Suppressor macrophage (primary cell): ENCODE results near the gene ABLIM3.
A peak's percentile ranks its signal among the peaks of the same experiment; 100 is the strongest.

Experiments
- DNase-seq, 4 experiments: peaks; one replicate each; pipeline ENCODE4 v3.0.0-alpha.2; 2020 to 2022

The ABLIM3 gene

GRCh38 chr5:149133795-149134777 is 7.2 kb upstream of the ABLIM3 start:
- peak; percentile 58 to 81 (median 70) for DNase-seq

DNA sequence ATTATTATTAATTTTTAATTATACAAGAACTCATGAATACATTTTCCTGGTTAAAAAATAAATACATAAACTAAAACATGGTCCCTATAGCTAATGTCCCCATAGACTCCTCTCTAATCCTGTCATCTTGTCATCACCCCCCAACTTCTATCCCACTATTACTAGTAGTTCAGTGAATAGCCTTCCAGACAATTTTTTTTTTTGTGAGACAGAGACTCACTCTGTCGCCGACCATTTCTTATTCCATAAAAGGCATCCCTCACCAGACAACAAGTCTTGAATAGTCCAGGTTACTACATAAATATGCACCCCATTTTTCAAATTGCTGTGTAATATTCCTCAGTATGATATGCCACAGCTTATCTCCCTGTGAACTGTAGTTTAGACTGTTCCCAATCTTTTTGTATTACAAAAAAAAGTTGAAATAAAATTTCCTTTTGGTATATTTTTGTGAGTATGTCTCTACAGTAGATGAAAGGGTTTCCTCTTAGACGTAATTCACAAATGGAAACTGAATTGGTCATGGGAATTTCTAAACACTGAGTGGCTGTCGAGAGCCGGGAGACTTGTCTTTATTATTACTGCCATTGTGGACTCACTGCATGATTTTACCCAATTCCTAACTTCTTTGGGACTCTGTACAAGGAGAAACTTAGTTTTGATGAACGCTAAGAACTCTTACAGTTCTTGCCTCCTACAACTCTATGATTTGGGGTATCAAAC is 6.4 kb upstream of the ABLIM3 start:
- DNase-seq = no peak

GRCh38 chr5:149135536-149136201 is 5.6 kb upstream of the ABLIM3 start:
- DNase-seq = peak; percentile 65 to 86 (median 76)

GRCh38 chr5:149138182-149138923 is 2.9 kb upstream of the ABLIM3 start:
- no peak for DNase-seq

DNA sequence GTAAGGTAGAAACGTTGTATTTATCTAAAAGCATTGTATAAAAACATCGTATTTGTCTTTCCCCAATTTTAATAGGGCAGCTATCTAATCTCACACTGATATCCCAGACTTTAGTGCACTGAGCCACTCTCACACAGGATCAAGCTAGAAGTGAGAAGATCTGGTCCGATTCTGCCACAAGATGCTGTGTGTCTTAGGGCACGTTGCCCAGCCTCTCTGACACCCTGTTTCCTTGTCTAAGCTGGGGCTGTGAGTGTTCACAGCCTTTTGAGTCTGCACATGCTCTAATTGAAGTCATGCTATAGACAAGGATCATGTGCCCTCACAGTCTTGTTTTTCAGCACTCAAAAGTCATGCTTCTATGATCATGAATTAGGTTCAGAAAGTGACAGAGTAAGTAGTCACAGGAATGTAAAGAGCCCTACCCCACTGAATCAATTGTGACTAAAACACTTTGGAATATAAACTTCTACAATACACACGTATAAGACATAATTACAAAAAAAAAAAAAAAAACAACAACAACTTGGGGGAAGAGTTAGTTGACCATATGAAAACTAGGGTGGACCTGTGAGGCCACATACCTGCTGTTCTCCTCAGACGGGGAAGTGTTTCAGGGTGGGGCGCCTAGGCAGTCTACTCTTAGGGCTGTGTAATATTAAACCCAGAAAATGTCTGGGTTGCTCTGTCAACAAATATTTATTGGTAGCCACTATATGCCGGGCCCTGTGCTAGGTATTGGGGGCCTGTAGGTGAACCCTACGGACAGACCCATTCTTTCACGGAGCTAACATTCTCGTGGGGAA is 893 bp upstream of the ABLIM3 start:
- no peak for DNase-seq

DNA sequence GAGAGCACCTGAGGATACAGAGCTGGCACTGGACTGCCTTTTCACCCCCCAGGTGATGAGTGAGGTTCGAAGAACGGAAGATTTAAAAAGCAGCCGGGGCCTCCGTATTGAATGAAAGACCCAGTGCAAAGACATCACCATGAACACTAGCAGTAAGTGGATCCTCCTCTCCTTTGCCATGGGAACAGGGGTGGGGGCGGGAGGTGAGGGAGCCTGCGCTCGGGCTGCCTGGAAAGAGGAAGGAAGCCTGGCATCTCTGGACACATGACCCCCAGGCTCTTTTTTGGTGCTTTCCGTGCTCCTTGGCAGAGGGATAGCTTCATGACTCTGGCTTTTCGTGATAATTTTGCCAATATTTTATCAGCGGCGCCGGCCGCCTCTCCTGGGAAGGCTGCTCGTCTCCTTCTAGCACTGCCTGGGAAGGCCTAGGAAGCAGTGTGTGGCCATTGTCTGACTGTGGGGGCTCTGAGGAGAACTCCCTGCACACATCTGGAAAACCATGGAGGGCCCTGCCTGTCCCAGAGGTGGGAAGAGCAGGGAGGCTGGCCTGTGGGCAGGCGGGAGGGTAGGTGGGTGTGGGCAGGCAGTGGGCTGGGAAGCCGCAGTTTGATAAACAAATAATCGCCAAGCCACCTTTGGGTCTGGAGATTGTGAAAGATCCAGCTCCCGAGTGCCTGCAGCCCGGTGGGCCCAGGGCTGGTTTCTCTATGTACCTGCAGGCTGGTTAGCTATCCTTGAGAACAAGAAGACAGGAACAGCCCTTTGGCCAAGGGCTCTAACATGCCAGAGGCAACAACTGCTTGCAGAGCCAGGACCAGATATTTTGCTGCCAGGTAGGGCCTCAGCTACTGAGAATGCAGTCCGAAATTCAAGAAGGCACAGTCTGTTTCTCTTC is 911 bp downstream of the ABLIM3 start:
- peak; percentile 64 to 85 (median 82) for DNase-seq

GRCh38 chr5:149143470-149143869 is 2.2 kb downstream of the ABLIM3 start:
- DNase-seq = no peak

- no peak for DNase-seq
Measured at GRCh38 chr5:149144637-149145036, 3.3 kb downstream of the ABLIM3 start.

DNA sequence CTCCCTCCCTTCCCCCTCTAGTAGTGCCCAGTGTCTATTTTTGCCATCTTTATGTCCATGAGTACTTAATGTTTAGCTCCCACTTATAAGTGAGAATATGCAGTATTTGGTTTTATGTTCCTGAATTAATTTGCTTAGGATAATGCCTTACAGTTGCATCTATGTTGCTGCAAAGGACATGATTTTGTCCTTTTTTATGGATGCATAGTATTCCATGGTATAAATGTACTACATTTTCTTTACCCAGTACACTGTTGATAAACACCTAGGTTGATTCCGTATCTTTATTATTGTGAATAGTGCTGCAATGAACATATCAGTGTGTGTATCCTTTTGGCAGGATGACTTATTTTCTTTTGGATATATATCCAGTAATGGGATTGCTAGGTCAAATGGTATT is 3.8 kb downstream of the ABLIM3 start:
- no peak for DNase-seq

- DNase-seq = no peak
Measured at GRCh38 chr5:149147676-149148075, 6.4 kb downstream of the ABLIM3 start.

DNA sequence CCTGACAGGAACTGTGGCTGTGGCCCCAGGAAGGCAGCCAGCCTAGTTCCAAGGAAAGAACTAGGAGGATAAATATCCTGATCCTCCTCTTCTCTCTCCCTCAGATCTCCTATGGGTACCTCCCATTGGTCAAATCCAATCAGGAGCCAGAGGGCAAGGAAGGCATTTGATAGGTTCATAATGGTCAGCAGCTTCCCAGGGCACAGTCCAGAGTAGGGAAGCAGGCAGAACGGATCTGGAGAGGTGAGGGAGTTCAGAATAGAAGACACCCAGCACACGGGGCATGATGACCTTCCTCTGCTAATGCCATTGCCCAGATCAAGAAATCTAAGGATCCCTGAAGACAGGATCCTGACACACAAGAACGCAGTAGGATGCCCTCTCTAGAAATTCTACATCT is 8.6 kb downstream of the ABLIM3 start:
- no peak for DNase-seq

DNA sequence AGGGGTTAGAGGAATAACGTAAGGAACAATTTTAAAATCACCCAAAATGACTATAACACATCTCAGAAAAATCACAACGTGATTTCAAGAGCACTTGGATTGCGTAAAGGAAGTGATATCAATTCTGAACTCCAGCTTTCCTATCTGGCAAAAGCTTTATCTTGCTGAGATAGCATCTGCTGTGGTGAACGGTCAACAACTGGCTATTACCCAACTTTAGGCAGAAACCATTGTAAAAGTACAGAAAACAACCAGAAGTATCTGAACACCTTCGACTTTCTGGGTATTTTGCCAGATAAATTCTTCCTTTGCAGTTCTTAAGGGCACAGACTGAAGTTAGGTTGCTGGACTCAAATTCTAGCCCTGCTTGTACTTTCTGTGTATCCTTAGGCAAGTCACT is 9.2 kb downstream of the ABLIM3 start:
- peak in 3 of 4 experiments; percentile 15 to 47 (median 40) for DNase-seq

DNA sequence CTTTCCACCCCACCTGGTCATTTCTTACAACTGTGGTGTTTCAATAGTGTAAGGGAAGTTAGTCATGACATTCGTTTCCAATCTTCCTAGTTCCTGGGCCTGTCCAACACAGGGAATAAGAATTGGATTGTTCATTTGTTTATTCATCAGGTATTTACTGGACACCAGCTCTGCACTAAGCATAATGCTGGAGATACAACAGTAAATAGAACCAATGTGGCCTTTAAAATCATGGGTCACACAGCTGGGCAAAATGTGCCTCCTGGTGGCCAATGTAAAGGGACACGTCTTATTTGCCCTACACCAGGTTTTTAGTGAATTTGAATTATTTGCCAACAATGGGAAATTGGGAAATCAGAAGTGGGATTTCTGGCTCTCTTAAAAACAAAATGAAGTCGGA is 10.4 kb downstream of the ABLIM3 start:
- peak in 2 of 4 experiments; percentile 22 to 28 for DNase-seq

GRCh38 chr5:149152317-149152746 is 11.0 kb downstream of the ABLIM3 start:
- DNase-seq = no peak

DNA sequence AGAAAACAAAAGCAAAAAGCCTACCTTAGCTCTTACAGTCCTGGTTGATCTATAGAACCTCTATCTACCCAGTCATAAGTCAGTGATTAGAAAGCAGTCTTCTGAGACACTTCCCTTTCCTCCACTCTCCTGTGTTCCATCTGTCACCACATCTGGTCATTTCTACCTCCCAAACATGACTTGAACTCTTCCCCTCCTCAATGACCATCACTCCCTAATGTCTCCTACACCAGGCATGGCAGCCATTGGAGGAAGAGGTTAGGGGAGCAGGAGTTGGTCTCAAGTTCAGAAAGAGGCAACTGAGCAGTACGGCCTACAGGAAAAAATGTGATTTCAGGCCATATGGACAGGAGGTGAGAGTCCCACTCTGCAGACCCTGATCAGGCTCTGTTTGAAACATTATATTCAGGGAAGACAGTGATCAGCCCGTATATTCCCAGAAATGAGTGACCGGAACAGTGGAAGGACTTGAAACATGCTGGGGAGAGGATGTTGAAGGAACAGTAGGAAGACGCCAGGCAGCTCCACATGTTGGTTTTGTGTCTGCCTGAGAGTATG is 12.0 kb downstream of the ABLIM3 start:
- DNase-seq = peak in 1 of 4 experiments; percentile 17

- peak; percentile 75 to 88 (median 86) for DNase-seq
Measured at GRCh38 chr5:149153751-149154610, 12.7 kb downstream of the ABLIM3 start.

- DNase-seq = no peak
Measured at GRCh38 chr5:149154650-149155049, 13.4 kb downstream of the ABLIM3 start.

DNA sequence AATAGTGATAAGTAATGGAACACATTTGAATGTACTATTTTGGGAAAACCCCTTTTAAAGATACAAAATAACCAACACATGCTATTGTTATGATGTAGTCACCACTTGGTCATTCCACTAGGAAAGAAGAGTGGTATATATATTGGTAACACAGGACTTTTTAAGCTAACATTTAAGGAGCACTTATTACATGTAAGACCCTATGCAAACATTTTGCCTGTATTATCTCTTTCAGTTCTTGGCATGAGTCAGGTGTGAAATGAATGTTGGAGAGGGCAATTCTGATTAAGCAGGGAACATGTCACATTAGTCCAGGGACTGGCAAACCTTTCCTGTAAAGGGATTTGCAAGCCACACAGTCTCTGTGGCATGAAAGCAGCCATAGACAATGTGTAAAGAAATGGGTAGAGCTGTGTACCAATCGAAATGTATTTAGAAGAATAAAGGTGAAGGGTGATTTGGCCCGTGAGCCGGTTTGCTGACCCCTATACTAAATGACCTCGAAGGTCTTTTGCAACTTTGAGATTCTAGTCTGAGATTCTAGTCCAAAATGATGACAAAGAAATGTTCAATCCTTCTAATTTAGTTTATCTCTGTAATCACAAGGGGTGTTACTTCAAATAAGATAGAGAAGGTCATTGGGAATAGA is 15.3 kb downstream of the ABLIM3 start:
- DNase-seq = no peak
